SK-N-MC (cell line): ENCODE measurements around the gene MARCHF4.

Experiments
- EZH2 ChIP-seq: fragments of 200-600 bp; sonication (generic); IDR thresholded peaks from one replicate; pipeline ENCODE4 v1.6.1; 2017; ENCODE audit warnings: antibody characterized with exemption
- FOXP2 ChIP-seq: optimal IDR thresholded peaks from 2 replicates; pipeline ENCODE3; 2011; ENCODE audit warnings: mild to moderate bottlenecking, moderate library complexity; ENCODE audit not compliant: insufficient read depth; ENCODE audit errors: extremely low read length, control extremely low read depth
- POLR2AphosphoS5 ChIP-seq: IDR thresholded peaks from 2 replicates; pipeline ENCODE4 v1.6.1; 2012; ENCODE audit warnings: mild to moderate bottlenecking, low read depth, low read length, borderline replicate concordance

DNA sequence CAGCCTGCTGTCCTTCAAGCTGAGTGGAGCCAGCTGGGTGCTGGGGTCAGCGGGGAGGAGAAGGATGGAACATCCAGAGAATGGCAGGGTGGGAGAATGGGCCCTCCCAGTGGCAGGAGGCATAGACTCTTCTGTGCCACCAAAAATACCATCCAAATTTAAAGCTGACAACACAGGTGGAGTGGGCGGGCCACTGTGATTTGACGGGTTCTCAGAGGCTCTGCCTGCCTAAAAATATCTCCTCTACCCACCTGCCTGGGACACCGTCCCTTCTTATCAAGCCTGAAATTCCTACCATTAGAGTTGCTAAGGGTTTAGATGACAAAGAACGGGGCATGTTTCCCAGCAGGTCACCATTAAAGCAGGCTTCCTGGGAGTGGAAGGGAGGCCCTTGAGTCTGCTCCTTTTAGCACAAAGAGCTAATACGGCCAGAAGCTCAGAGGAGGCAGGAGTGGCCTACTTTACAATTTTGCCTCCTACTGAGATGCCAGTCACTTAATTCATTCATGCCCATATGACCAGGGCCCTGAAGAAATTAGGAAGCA lies 19.8 kb upstream of the MARCHF4 start:
- no peak for TF ChIP-seq POLR2AphosphoS5
- no peak for TF ChIP-seq EZH2
- no peak for TF ChIP-seq FOXP2
